SIG-M5 treated with dmso at 0.1 percent for 504 hours (cell line): Measurements from ENCODE around the gene PPIL4.
"Not testable (repeated sequence)": the region's sequence is repeated elsewhere in the genome, so short reads cannot be mapped to it uniquely, and the experiment has no call there.

ENCODE experiments used
- DNase-seq: peaks from one replicate; lab custom pipeline; 2025; ENCODE audit not compliant: unreplicated experiment; lab: John Stamatoyannopoulos, UW

The PPIL4 gene

GRCh38 chr6:149462712-149463111 lies 83.1 kb downstream of the PPIL4 start:
- not testable (repeated sequence) for DNase-seq

GRCh38 chr6:149461670-149462069 lies 84.2 kb downstream of the PPIL4 start:
- DNase-seq = no peak

- DNase-seq = not testable (repeated sequence)
Observed at GRCh38 chr6:149460249-149460648, 85.6 kb downstream of the PPIL4 start.

GRCh38 chr6:149459761-149460160 lies 86.1 kb downstream of the PPIL4 start:
- no peak for DNase-seq

GRCh38 chr6:149458806-149459205 lies 87.0 kb downstream of the PPIL4 start:
- DNase-seq = no peak

GRCh38 chr6:149458196-149458595 lies 87.6 kb downstream of the PPIL4 start:
- no peak for DNase-seq

- no peak for DNase-seq
Observed at GRCh38 chr6:149457316-149457884, 88.4 kb downstream of the PPIL4 start.

GRCh38 chr6:149456311-149457021 lies 89.4 kb downstream of the PPIL4 start:
- no peak for DNase-seq

- no peak for DNase-seq
Observed at GRCh38 chr6:149455031-149455732, 90.7 kb downstream of the PPIL4 start.
